ENCODE measurements around the gene INHBC.

DNA sequence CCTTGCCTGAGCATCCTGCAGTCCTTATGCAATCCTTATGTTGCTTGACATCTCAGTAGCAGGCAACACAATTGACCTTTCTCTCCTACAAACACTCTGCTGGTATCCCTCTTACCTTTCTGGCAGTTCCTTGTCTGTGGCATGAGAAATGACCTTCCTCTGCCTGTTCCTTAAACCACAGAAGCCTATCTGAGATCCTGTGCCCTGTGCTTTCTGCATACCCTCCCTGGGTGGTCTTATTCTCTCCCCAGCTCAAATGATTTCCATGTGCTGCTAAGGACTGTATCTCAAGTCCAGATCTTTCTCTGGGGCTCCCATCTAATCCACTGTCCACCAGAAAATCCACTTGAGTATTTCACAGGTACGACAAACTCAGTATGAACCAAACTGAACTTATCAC lies 47.1 kb downstream of the INHBC start:
- TF ChIP-seq, protein P1, sequence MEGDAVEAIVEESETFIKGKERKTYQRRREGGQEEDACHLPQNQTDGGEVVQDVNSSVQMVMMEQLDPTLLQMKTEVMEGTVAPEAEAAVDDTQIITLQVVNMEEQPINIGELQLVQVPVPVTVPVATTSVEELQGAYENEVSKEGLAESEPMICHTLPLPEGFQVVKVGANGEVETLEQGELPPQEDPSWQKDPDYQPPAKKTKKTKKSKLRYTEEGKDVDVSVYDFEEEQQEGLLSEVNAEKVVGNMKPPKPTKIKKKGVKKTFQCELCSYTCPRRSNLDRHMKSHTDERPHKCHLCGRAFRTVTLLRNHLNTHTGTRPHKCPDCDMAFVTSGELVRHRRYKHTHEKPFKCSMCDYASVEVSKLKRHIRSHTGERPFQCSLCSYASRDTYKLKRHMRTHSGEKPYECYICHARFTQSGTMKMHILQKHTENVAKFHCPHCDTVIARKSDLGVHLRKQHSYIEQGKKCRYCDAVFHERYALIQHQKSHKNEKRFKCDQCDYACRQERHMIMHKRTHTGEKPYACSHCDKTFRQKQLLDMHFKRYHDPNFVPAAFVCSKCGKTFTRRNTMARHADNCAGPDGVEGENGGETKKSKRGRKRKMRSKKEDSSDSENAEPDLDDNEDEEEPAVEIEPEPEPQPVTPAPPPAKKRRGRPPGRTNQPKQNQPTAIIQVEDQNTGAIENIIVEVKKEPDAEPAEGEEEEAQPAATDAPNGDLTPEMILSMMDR (IDR thresholded peaks at IDR 0.05), result no peak
- no peak for TF ChIP-seq EZH2 (IDR thresholded peaks at IDR 0.05; ENCODE audit: borderline replicate concordance, insufficient read depth, low read depth, low read length, poor library complexity, severe bottlenecking)

Data from B cell (primary cell).